WI38 (cell line): ENCODE data around the gene TMEM18.

ENCODE experiments used
- H3K4me3 ChIP-seq: 2 replicates; pipeline ENCODE4 v1.5.1; 2011; ENCODE audit warnings: low read depth, mild to moderate bottlenecking, control low read depth, low read length
- TF ChIP-seq, protein P1 (sequence below): IDR thresholded peaks from 2 replicates; pipeline ENCODE4 v1.5.1; 2012; ENCODE audit warnings: low read depth, mild to moderate bottlenecking, control low read depth, low read length

Gene TMEM18

DNA sequence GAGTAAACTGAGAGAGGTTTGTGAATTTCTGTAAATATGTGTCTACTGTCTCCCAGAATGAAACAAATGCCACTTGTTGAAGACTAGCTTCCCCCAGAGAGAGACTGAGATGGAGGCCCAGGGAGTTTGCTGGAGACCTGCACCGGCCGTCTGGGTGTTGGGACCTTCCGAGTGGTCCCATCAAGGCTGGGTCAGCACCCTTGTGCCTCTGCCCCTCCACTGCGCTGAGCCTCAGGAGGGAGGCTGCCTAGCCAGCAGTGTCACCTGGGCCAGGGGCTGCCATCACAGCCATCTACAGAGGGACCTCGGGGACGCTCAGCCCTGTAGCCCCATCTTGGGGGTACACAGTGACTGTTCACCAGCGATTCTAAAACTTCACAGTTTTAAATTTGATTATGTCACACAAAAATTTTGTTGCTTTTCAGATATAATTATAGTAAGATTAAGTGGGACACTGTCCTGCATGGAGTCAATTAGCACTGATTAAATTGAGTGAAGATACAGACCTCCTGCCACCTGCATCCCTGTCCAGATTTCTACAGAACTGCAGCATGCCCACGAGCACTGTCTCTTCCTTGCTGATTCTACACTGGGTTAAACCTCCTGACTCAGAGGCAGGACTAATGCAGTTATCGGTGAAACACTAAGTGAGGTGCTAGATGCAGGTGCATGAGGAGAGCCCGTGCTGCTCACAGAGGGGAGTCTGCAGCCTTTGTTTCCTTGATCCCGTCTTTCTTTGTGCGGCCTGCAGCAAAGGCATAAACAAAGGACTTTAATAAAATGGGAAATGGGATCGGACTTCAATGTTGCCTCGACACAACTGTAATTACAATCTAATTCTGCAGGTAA, 50.5 kb downstream of the TMEM18 start:
- no peak overlapping the region for H3K4me3 ChIP-seq
- TF ChIP-seq, protein P1, sequence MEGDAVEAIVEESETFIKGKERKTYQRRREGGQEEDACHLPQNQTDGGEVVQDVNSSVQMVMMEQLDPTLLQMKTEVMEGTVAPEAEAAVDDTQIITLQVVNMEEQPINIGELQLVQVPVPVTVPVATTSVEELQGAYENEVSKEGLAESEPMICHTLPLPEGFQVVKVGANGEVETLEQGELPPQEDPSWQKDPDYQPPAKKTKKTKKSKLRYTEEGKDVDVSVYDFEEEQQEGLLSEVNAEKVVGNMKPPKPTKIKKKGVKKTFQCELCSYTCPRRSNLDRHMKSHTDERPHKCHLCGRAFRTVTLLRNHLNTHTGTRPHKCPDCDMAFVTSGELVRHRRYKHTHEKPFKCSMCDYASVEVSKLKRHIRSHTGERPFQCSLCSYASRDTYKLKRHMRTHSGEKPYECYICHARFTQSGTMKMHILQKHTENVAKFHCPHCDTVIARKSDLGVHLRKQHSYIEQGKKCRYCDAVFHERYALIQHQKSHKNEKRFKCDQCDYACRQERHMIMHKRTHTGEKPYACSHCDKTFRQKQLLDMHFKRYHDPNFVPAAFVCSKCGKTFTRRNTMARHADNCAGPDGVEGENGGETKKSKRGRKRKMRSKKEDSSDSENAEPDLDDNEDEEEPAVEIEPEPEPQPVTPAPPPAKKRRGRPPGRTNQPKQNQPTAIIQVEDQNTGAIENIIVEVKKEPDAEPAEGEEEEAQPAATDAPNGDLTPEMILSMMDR: no peak

DNA sequence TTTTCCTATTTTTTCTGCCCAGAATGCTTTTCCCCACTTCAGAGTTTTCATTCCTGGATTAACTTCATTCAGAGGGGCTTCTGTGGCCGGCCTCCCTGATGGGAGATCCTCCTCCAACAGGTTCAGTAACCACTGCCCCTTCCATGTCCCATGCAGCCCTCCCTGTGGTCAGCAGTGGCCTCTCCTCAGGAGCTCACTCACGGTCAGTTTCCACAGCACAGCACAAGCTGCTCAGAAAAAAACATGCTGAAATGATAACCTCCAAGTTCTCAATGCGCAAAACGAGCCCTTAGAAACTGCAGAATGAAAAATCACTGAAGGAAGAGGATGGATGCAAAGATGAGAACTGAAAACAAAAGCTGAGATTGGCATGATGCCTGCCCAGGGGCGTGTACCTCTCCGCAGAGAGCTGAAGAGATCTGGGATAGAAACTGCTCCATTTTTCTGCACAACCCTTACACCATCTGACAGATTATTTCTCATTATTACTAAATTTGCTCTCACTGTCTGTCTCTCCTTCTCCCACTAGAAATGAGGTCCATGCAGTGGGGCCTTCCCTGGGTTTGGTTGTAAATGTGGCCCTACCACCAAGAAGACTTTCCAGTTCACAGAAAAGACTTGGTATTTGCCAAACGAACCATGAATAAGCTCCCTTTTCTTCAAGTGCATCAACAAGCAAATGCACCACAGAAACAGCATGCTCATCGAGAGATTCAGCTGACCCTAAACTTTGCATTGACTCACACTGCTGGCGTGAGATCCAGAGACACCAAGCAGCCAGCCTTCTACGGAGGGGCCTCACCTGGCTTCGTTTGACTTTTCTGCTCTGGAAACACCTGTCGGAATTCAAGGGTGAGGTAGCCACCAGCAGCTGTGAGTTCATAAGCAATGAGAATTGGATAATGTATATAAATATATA, 51.5 kb downstream of the TMEM18 start:
- TF ChIP-seq, protein P1: no peak
- H3K4me3 ChIP-seq: no peak overlapping the region

DNA sequence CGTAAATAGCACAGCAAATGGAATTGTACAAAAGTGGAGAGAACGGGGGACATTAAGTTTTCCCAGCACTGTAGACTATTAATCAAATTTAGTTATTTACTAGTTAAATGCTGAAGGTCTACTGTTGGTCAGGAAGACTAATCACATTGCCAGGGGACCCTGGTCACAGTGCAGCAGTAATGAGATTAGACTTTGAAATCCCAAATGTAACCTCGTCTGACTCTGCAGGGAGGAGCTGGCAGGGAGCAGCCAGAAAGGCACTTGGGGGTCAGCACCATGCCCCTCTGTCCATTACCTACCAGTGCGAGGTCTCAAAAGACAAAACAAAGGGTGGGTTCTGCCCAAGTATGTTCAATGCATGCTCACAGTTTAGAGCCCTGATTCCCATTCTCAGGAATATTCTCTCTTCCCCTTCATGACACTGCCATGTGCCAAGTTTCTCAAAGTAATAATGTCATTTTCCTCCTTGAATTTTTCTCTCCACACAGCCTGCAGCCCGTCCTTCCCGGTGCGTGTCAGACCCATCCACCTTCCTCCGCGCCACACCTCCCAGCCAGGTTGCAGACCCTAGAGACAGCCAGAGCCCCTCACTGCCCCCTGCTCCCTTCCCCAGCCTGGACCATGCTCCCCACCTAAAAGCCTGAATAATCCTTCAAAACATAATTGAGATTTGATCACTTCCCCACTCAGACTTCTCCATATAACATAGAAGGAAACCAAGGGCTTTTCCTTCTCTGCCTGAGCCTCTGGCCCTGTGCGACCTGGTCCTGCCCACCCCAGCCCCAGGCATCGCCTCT, 52.5 kb downstream of the TMEM18 start:
- no peak overlapping the region for H3K4me3 ChIP-seq

DNA sequence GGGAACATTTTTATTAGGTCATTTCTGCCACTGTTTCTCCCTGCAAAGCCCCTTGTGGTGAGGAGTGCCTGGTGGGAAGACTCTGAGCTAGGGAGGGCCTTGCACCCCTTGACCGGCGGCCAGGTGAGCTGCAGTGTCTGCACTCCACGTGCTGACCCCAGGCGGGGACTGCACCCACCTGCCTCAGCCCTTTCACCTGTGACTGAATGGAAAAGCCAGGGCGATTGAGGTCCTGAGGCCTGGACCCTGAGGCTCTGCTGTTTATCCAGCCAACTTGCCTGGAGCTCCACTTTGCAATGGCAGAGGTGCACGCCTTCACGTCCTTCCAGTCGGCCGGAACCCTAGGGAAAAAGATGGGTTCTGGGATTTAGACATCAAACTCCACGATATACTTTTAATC, 53.1 kb downstream of the TMEM18 start:
- H3K4me3 ChIP-seq: no peak overlapping the region
- TF ChIP-seq, protein P1: no peak

More for the DNA sequence above, 52.5 kb downstream of the TMEM18 start:
- TF ChIP-seq, protein P1: no peak

DNA sequence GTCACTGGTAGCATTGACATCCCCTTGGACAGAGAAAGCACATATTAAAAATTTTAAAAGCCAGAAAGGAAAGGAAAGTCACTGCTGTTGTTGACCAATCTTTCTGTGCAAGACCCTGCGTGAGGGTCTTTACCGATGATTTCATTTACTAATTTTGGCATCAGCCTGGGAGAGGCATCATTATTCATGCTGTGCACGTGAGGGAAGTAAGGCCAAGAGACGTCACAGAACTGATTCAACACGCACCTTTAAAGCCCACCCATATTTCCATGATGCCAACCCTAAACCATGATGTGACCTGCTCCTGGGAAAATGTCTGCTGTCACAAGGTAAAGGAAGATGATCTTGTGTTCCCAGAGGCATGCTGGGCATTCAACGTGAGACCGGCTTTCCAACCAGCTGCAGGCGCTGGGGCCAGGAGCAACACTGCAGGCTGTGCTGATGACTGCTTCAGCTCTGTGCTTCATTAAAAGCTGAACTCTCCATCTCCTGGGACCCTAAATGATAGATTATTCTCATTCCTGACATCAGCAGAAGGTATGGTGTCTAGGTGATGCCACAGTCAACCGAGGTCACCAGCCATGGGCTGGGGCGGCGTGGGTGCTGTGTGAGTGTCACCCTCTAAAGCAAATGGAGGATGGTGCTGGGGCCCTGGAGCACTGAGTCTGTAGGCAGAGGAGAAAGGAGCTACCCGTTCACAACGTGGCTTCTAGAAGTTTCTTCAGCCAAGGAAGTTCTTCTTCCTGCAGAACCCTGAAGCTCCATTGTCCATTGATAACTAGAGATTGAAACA, 53.9 kb downstream of the TMEM18 start:
- TF ChIP-seq, protein P1: no peak
- no peak overlapping the region for H3K4me3 ChIP-seq

DNA sequence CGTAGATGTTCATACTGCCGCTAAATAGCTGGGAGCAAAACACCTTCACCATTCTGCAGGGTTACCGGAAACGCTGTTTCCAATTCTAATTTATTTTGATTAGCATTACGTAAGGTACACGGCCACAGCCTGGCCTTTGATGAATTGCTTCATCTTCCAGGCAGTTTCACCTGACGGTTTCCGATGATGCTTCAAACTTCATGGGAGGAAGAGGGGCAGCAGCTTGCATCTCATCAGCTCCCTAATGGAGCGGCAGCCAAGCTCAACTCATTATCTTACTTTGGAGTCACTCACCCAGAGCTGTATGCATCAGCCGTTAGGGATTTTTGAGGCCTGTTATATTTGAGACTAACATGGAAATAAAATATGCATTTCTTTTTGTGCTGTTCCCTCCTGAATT, 54.8 kb downstream of the TMEM18 start:
- no peak overlapping the region for H3K4me3 ChIP-seq
- TF ChIP-seq, protein P1: no peak
